GM18858 (cell line): ENCODE results near the gene DEDD.

Experiments used
- ATAC-seq: cut with Tn5 transposase; IDR thresholded peaks from one replicate; pipeline ENCODE4 v1.9.1; 2021; ENCODE audit not compliant: unreplicated experiment

The DEDD gene

GRCh38 chr1:161164901-161165610 lies 32.6 kb upstream of the DEDD start:
- no peak for ATAC-seq

- ATAC-seq, result no peak
These were observed 31.3 kb upstream of the DEDD start for GRCh38 chr1:161163793-161164192.

DNA sequence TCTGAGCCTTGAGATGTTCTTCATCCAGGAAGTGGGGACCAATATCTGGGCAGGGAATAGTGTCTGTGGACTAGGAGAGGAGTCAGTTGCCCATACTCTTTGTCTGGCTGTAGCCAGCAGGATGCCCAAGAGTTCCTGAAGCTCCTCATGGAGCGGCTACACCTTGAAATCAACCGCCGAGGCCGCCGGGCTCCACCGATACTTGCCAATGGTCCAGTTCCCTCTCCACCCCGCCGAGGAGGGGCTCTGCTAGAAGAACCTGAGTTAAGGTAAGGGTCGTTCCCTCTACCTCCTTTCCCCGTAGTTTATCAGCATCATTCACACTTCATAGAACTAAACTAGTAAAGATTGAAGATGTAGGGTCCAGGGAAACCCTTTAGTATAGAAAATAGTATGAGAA lies 30.3 kb upstream of the DEDD start:
- ATAC-seq, result no peak

- ATAC-seq, result no peak
These were observed 29.6 kb upstream of the DEDD start for GRCh38 chr1:161162052-161162451.

- no peak for ATAC-seq
These were observed 29.2 kb upstream of the DEDD start for GRCh38 chr1:161161652-161162051.

DNA sequence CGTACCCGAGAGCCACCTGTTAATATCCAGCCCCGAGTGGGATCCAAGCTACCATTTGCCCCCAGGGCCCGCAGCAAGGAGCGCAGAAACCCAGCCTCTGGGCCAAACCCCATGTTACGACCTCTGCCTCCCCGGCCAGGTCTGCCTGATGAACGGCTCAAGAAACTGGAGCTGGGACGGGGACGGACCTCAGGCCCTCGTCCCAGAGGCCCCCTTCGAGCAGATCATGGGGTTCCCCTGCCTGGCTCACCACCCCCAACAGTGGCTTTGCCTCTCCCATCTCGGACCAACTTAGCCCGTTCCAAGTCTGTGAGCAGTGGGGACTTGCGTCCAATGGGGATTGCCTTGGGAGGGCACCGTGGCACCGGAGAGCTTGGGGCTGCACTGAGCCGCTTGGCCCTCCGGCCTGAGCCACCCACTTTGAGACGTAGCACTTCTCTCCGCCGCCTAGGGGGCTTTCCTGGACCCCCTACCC lies 28.2 kb upstream of the DEDD start:
- no peak for ATAC-seq

DNA sequence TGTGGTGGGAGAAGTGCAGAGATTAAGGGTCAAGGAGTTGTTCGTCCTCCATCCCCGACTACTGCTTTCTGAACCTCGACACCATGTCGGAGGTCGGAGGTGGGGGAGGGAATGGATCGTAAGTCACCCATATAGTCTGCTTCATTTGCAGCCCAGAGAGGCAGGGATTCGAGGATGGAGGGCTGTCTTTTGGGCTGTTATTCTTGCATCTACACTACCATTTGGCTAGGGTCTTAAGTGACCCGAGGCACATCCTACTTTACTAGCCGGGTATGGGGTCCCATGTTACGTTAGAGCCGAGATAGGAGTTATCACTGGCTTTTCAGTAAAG lies 27.4 kb upstream of the DEDD start:
- ATAC-seq, result no peak

- peak; percentile 68 for ATAC-seq
These were observed 26.8 kb upstream of the DEDD start, which contains the start of gene USP21 for GRCh38 chr1:161159087-161159912. Gene USP21 (plus strand): TSS chr1:161159500. CDS start chr1:161160641, 1,141 bp downstream.

DNA sequence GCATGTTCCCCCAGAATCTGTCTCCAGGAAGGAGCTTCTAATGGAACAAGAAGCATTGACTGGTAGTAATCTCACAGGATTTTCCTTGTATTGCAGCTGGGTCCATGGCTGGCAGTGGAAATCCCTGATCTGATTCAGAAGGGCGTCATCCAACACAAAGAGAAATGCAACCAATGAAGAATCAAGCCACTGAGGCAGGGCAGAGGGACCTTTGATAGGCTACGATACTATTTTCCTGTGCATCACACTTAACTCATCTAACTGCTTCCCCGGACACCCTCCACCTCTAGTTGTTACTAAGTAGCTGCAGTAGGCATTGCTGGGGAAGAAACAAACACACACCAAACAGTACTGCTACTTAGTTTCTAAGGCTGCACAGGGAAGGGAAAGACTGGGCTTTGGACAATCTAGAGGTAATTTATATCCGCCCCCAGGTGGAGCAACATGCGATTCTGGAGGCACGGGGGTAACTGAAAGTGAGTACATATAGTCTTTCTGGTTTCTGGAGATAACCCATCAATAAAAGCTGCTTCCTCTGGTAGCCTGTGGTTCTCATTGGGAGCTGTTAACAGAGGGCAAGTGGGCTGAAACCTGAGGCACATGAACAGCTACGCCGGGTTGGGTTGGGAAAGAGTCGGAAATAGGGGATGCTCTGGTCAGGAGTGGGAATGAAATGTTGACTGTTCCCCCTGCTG lies 26.0 kb upstream of the DEDD start:
- no peak for ATAC-seq

GRCh38 chr1:161157867-161158266 lies 25.4 kb upstream of the DEDD start:
- ATAC-seq, result no peak

DNA sequence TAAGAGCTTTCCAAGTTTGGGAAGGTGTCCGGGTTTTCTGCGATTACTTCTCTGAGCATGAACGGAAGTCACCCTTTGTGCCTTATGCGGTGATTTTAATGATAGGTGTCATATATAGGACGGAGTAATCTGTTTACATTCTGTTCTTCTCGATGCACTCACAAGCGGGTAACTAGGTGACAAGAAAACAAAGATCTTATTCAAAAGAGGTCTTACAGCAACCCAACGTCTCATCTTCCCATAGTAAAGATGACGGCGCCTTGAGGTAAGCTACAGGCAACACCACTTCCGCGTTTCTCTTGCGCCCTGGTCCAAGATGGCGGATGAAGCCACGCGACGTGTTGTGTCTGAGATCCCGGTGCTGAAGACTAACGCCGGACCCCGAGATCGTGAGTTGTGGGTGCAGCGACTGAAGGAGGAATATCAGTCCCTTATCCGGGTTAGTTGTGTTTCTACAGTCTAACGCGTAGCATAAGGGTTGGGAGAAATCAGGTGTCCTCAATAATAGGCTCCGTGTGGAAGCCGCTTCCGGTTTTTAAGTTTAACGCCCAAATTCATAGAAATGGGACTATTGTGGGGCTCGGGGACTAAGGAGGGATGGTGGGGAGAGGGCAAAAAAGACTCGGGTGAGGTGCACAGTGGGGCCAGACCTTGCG lies 21.3 kb upstream of the DEDD start, which contains the start of gene UFC1:
Gene UFC1 (plus strand): TSS at position 297 of the 656 bp plus-strand sequence. CDS start 20 bp downstream, at position 317.
- peak; percentile 73 for ATAC-seq

DNA sequence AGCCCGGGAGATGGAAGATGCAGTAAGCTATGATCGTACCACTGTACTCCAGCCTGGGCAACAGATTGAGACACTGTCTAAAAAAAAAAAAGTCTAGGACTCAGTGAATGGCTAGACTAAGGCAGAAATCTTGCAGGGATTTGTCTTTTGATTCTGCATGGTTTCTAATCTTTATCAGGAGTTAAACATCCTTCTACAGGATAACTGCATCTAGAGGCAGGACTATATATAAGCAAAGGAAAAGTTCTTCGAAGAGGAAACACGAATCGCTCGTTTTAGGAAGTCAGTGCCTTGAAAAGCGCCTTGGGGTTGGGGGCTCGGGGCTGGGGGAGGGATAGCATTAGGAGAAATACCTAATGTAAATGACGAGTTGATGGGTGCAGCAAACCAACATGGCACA lies 20.7 kb upstream of the DEDD start:
- ATAC-seq, result no peak

DNA sequence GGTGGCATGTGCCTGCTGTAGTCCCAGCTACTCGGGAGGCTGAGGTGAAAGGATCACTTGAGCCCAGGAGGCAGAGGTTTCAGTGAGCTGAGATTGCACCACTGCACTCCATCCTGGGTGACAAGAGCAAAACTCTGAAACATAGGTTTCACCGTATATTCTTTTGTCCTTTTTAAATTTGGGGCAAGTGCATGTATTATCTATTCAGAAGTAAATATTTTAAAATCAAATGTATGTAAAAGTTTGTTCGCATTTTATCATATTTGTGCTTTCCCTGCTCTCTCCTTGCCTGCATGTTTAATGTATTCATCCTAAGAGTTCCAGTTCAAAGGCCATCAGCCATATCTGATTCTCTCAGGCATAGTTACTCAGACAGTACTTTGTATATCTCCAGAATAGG lies 13.4 kb upstream of the DEDD start:
- no peak for ATAC-seq

- no peak for ATAC-seq
These were observed 8.4 kb upstream of the DEDD start for GRCh38 chr1:161140755-161141400.

DNA sequence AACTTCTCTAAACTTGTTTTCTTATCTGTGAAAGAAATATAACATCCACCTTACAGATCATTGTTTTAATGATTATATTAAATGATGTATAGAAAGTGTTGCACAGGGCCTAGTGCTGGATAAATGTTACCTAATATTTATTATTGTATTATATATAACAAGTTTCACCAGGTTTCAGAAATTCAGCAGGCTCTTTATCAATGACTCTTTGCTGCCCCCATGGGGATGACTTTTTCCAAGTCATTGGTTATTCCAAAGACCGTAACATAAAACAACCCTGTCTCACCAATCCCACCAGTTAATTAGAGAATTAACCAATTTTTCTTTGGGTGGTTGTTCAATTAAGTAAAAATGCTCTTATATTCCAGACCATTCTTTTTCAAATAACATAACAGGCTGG lies 7.3 kb upstream of the DEDD start:
- ATAC-seq, result no peak

GRCh38 chr1:161138431-161138830 lies 6.0 kb upstream of the DEDD start:
- no peak for ATAC-seq

DNA sequence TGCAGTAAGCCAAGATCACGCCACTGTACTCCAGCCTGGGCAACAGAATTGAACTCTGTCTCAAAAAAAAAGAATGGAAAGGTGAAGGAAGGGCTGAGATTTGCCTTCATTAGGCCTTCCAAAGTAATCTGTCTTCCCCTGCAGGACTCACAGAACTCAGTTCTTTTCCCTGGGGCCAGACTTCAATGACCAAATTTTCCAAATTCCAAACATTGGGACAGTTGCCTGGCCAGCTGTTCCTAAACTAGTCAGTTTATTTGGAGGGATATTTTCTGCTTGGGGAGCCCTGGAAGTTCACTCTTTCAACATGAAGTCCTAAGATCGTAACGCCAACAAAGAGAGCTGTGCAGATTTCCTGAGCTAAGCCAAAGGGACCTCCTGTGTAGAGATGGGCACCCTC lies 5.4 kb upstream of the DEDD start:
- ATAC-seq, result no peak

GRCh38 chr1:161133220-161133740 lies 813 bp upstream of the DEDD start:
- ATAC-seq, result no peak

DNA sequence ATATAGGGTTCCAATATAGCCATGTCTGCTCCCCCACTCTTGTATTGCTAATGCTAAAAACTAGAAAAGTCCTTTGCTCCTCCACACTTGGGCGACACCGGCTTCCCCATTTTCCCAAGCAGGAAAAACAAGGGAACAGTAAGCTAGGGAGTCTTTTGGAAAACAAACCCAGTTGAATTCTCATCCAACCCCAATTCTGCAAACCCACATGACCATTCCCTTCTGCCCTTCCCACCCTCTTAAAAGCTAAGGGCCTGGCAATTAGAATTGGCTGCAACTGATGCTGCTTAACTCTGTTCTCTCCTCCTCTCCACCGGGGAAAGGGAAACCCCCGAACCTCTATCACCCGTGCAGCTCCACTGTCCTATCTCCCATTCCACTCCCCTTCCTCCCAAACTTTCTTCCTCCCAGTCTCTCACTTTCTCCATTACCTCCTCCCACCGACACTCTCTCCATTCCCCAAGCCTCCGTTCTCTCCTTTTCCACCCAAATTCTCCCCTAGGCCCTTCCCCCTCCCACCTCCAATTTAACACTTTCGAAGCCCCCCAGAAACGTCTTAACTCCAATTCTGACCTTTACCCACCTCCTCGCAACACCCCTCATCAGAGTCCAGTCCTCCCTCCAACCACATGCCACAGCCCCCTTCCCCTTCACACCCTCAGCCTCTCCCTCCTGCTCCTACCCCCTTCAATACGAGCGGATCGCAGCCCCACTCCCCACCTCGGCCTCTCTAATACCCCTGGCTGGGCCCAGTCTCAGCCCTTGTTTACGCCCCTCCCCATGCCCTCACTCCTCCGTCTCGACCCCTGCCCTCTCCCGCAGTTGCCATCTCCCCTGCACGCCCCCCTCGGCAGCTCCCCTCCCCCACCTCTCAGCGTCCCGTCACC lies 701 bp downstream of the DEDD start:
- ATAC-seq, result no peak
